ENCODE measurements around the gene KLK4. TPM values are rescaled to one million over a fixed set of nuclear protein-coding genes. Genes with fewer than 3 reads are reported as not detected.

The KLK4 gene
- total and polyA plus RNA-seq, 12 donors, result 0.28 to 16.8 (median 3.2) TPM; not detected in 4

DNA sequence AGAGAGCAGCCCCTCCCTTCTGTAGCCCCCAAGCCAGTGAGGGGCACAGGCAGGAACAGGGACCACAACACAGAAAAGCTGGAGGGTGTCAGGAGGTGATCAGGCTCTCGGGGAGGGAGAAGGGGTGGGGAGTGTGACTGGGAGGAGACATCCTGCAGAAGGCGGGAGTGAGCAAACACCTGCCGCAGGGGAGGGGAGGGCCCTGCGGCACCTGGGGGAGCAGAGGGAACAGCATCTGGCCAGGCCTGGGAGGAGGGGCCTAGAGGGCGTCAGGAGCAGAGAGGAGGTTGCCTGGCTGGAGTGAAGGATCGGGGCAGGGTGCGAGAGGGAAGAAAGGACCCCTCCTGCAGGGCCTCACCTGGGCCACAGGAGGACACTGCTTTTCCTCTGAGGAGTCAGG lies 52.3 kb downstream of the KLK4 start:
- no peak overlapping the region for H3K4me3 ChIP-seq
- no peaks in the 10 kb centered on the region for H3K9me3 ChIP-seq (replicated peaks in 1 of 3)
- intact Hi-C loops (cut with DNase I), result no loop called here
- H3K27me3 ChIP-seq, result no peaks in the 10 kb centered on the region
- TF ChIP-seq POLR2A (IDR thresholded peaks at IDR 0.05), result no peak
- TF ChIP-seq, protein P1, sequence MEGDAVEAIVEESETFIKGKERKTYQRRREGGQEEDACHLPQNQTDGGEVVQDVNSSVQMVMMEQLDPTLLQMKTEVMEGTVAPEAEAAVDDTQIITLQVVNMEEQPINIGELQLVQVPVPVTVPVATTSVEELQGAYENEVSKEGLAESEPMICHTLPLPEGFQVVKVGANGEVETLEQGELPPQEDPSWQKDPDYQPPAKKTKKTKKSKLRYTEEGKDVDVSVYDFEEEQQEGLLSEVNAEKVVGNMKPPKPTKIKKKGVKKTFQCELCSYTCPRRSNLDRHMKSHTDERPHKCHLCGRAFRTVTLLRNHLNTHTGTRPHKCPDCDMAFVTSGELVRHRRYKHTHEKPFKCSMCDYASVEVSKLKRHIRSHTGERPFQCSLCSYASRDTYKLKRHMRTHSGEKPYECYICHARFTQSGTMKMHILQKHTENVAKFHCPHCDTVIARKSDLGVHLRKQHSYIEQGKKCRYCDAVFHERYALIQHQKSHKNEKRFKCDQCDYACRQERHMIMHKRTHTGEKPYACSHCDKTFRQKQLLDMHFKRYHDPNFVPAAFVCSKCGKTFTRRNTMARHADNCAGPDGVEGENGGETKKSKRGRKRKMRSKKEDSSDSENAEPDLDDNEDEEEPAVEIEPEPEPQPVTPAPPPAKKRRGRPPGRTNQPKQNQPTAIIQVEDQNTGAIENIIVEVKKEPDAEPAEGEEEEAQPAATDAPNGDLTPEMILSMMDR (IDR thresholded peaks at IDR 0.05), result no peak
- DNase-seq, result no peak
- no peaks in the 10 kb centered on the region for H3K4me1 ChIP-seq (replicated peaks in 1 of 2)
- WGBS, 4 donors, result 34 to 60% (median 52%) methylated on average over 7 of the region's 7 CpGs
- H3K27ac ChIP-seq, result no peak overlapping the region
- no peaks in the 10 kb centered on the region for H3K36me3 ChIP-seq (replicated peaks in 1 of 2)

DNA sequence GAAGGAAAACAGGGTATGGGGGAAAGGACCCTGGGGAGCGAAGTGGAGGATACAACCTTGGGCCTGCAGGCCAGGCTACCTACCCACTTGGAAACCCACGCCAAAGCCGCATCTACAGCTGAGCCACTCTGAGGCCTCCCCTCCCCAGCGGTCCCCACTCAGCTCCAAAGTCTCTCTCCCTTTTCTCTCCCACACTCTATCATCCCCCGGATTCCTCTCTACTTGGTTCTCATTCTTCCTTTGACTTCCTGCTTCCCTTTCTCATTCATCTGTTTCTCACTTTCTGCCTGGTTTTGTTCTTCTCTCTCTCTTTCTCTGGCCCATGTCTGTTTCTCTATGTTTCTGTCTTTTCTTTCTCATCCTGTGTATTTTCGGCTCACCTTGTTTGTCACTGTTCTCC lies 53.8 kb downstream of the KLK4 start:
- TF ChIP-seq, protein P1 (IDR thresholded peaks at IDR 0.05), result no peak
- TF ChIP-seq POLR2A (IDR thresholded peaks at IDR 0.05), result no peak
- intact Hi-C loops (cut with DNase I), result no loop called here
- Histone ChIP-seq H3K27ac (no peak overlapping the region), H3K4me3 (no peak overlapping the region), H3K36me3 (replicated peaks in 1 of 2) (no peaks in the 10 kb centered on the region), H3K4me1 (replicated peaks in 1 of 2) (no peaks in the 10 kb centered on the region), H3K9me3 (replicated peaks in 1 of 3) (no peaks in the 10 kb centered on the region), H3K27me3 (no peaks in the 10 kb centered on the region)
- 66 to 78% (median 73%) methylated on average over 6 of the region's 6 CpGs for WGBS, 4 donors
- no peak for DNase-seq

Other genes starting within 250 kb of the KLK4 start
- 10 to 100 TPM in 5 of 9 donors, 1 to 10 TPM in 4; 4.2 to 14.6 (median 10.3) TPM for gene SHANK1, start 191.6 kb downstream of the KLK4 start, total RNA-seq
- 10 to 100 TPM in 1 of 3 donors, 1 to 10 TPM in 2; 1.5 to 22.6 (median 2.1) TPM for gene SHANK1, start 191.6 kb downstream of the KLK4 start, polyA plus RNA-seq
- 10 to 100 TPM; 14.8 to 53.8 (median 26.6) TPM for gene CLEC11A, start 188.0 kb downstream of the KLK4 start, total RNA-seq
- gene CLEC11A, start 188.0 kb downstream of the KLK4 start, polyA plus RNA-seq, result 10 to 100 TPM in 2 of 3 donors, 1 to 10 TPM in 1; 1.6 to 32.4 (median 31.6) TPM
- gene GPR32, start 140.9 kb downstream of the KLK4 start, total RNA-seq, result 10 to 100 TPM in 1 of 9 donors, not detected in 8; 16.0 TPM
- not detected for gene GPR32, start 140.9 kb downstream of the KLK4 start, polyA plus RNA-seq
- gene ACP4, start 121.0 kb downstream of the KLK4 start, total RNA-seq, result not detected
- gene ACP4, start 121.0 kb downstream of the KLK4 start, polyA plus RNA-seq, result not detected
- 1 to 10 TPM in 6 of 9 donors, not detected in 3; 1.4 to 8.6 (median 2.4) TPM for gene KLK1, start 87.6 kb downstream of the KLK4 start, total RNA-seq
- gene KLK1, start 87.6 kb downstream of the KLK4 start, polyA plus RNA-seq, result 10 to 100 TPM in 2 of 3 donors, 1 to 10 TPM in 1; 1.1 to 26.5 (median 11.2) TPM
- gene KLK15, start 77.8 kb downstream of the KLK4 start, total RNA-seq, result 1 to 10 TPM in 4 of 9 donors, under 1 TPM in 3, not detected in 2; 0.28 to 5.1 (median 1.0) TPM
- gene KLK15, start 77.8 kb downstream of the KLK4 start, polyA plus RNA-seq, result 1 to 10 TPM in 1 of 3 donors, under 1 TPM in 2; 0.15 to 1.7 (median 0.34) TPM
- gene KLK3, start 56.5 kb downstream of the KLK4 start, total RNA-seq, result 1 to 10 TPM in 2 of 9 donors, under 1 TPM in 3, not detected in 4; 0.11 to 4.8 (median 0.98) TPM
- gene KLK3, start 56.5 kb downstream of the KLK4 start, polyA plus RNA-seq, result 10 to 100 TPM in 1 of 3 donors, 1 to 10 TPM in 1, under 1 TPM in 1; 0.35 to 26.0 (median 1.3) TPM
- gene KLK2, start 38.0 kb downstream of the KLK4 start, total RNA-seq, result under 1 TPM in 1 of 9 donors, not detected in 8; 0.61 TPM
- gene KLK2, start 38.0 kb downstream of the KLK4 start, polyA plus RNA-seq, result under 1 TPM in 1 of 3 donors, not detected in 2; 0.20 TPM
- gene KLK5, start 41.6 kb upstream of the KLK4 start, total RNA-seq, result not detected
- not detected for gene KLK5, start 41.6 kb upstream of the KLK4 start, polyA plus RNA-seq
- gene KLK6, start 58.2 kb upstream of the KLK4 start, total RNA-seq, result not detected
- gene KLK6, start 58.2 kb upstream of the KLK4 start, polyA plus RNA-seq, result not detected
- gene KLK7, start 72.5 kb upstream of the KLK4 start, total RNA-seq, result under 1 TPM in 1 of 9 donors, not detected in 8; 0.06 TPM
- under 1 TPM in 1 of 3 donors, not detected in 2; 0.03 TPM for gene KLK7, start 72.5 kb upstream of the KLK4 start, polyA plus RNA-seq
- gene KLK8, start 90.2 kb upstream of the KLK4 start, total RNA-seq, result under 1 TPM in 1 of 9 donors, not detected in 8; 0.39 TPM
- gene KLK8, start 90.2 kb upstream of the KLK4 start, polyA plus RNA-seq, result under 1 TPM in 2 of 3 donors, not detected in 1; 0.34 to 0.80 TPM
- gene KLK10, start 108.3 kb upstream of the KLK4 start, total RNA-seq, result 1 to 10 TPM in 1 of 9 donors, under 1 TPM in 3, not detected in 5; 0.23 to 1.4 (median 0.36) TPM
- under 1 TPM in 2 of 3 donors, not detected in 1; 0.34 to 0.56 TPM for gene KLK10, start 108.3 kb upstream of the KLK4 start, polyA plus RNA-seq
- gene KLK11, start 115.2 kb upstream of the KLK4 start, total RNA-seq, result not detected
- under 1 TPM in 2 of 3 donors, not detected in 1; 0.07 to 0.32 TPM for gene KLK11, start 115.2 kb upstream of the KLK4 start, polyA plus RNA-seq
- not detected for gene KLK12, start 123.6 kb upstream of the KLK4 start, total RNA-seq
- gene KLK12, start 123.6 kb upstream of the KLK4 start, polyA plus RNA-seq, result under 1 TPM in 1 of 3 donors, not detected in 2; 0.17 TPM
- gene KLK13, start 153.7 kb upstream of the KLK4 start, total RNA-seq, result under 1 TPM in 1 of 9 donors, not detected in 8; 0.11 TPM
- under 1 TPM in 1 of 3 donors, not detected in 2; 0.47 TPM for gene KLK13, start 153.7 kb upstream of the KLK4 start, polyA plus RNA-seq
- under 1 TPM in 2 of 9 donors, not detected in 7; 0.25 to 0.65 TPM for gene KLK14, start 171.5 kb upstream of the KLK4 start, total RNA-seq
- under 1 TPM in 2 of 3 donors, not detected in 1; 0.48 to 0.81 TPM for gene KLK14, start 171.5 kb upstream of the KLK4 start, polyA plus RNA-seq
- 10 to 100 TPM in 4 of 9 donors, 1 to 10 TPM in 5; 5.0 to 23.9 (median 9.8) TPM for gene CTU1, start 197.0 kb upstream of the KLK4 start, total RNA-seq
- gene CTU1, start 197.0 kb upstream of the KLK4 start, polyA plus RNA-seq, result 1 to 10 TPM; 1.1 to 7.3 (median 5.8) TPM
- gene SIGLEC9, start 213.5 kb upstream of the KLK4 start, total RNA-seq, result 10 to 100 TPM in 6 of 9 donors, 1 to 10 TPM in 3; 1.5 to 29.7 (median 16.8) TPM
- gene SIGLEC9, start 213.5 kb upstream of the KLK4 start, polyA plus RNA-seq, result 1 to 10 TPM; 3.6 to 7.6 (median 4.6) TPM
- 10 to 100 TPM in 5 of 9 donors, 1 to 10 TPM in 3, under 1 TPM in 1; 1.00 to 13.1 (median 10.1) TPM for gene SIGLEC7, start 230.9 kb upstream of the KLK4 start, total RNA-seq
- gene SIGLEC7, start 230.9 kb upstream of the KLK4 start, polyA plus RNA-seq, result 1 to 10 TPM; 2.3 to 8.6 (median 3.8) TPM

Data from adrenal gland (tissue), 12 donors.